GM18951 (cell line): ENCODE results near the gene GAB3.

Experiments used
- POLR2A ChIP-seq: IDR thresholded peaks from 4 replicates; pipeline ENCODE4 v1.6.1; 2011; ENCODE audit warnings: mild to moderate bottlenecking; ENCODE audit not compliant: insufficient read length, insufficient read depth; ENCODE audit errors: extremely low read depth
- in situ Hi-C: fragments of 300-500 bp; cut with MboI; formaldehyde crosslinking; loops from one replicate; pipeline ENCODE4 v1.12.0; 2022; ENCODE audit warnings: low sequenced_read_pairs, mixed read lengths, inconsistent platforms; ENCODE audit not compliant: unreplicated experiment

The GAB3 gene

GRCh38 chrX:154738011-154738738 is 12.7 kb downstream of the GAB3 start:
- no peak for TF ChIP-seq POLR2A
- in situ Hi-C loops = no loop called here

- TF ChIP-seq POLR2A = no peak
- in situ Hi-C loops = no loop called here
Observed at GRCh38 chrX:154737136-154737535, 13.7 kb downstream of the GAB3 start.

- in situ Hi-C loops = no loop called here
- no peak for TF ChIP-seq POLR2A
Observed at GRCh38 chrX:154735695-154736393, 15.0 kb downstream of the GAB3 start.

- in situ Hi-C loops = no loop called here
- no peak for TF ChIP-seq POLR2A
Observed at GRCh38 chrX:154734061-154734781, 16.7 kb downstream of the GAB3 start.

- no peak for TF ChIP-seq POLR2A
- in situ Hi-C loops = no loop called here
Observed at GRCh38 chrX:154733066-154733425, 17.8 kb downstream of the GAB3 start.

- TF ChIP-seq POLR2A = no peak
Observed at GRCh38 chrX:154732421-154733065, 18.3 kb downstream of the GAB3 start.

GRCh38 chrX:154731881-154732280 is 19.0 kb downstream of the GAB3 start:
- TF ChIP-seq POLR2A = no peak
- in situ Hi-C loops = no loop called here

More at GRCh38 chrX:154732421-154733065, 18.3 kb downstream of the GAB3 start:
- in situ Hi-C loops = no loop called here

- TF ChIP-seq POLR2A = no peak
- in situ Hi-C loops = no loop called here
Observed at GRCh38 chrX:154731184-154731583, 19.7 kb downstream of the GAB3 start.

GRCh38 chrX:154730253-154730891 is 20.5 kb downstream of the GAB3 start:
- TF ChIP-seq POLR2A = no peak
- in situ Hi-C loops = no loop called here

GRCh38 chrX:154729439-154729838 is 21.4 kb downstream of the GAB3 start:
- no peak for TF ChIP-seq POLR2A
- in situ Hi-C loops = no loop called here

GRCh38 chrX:154728431-154729190 is 22.3 kb downstream of the GAB3 start:
- in situ Hi-C loops = no loop called here
- TF ChIP-seq POLR2A = no peak

GRCh38 chrX:154727871-154728270 is 23.0 kb downstream of the GAB3 start:
- no peak for TF ChIP-seq POLR2A
- in situ Hi-C loops = no loop called here
